ENCODE results near the gene MS4A3. TPM values are rescaled to one million over a fixed set of nuclear protein-coding genes. Genes with fewer than 3 reads are reported as not detected.

Gene MS4A3
- total and polyA plus RNA-seq, 9 of the 15 experiments (the other 6 are each of a cell fraction or from before 2014, with no cell fraction given) = 3.4 to 94.5 (median 58.8) TPM

GRCh38 chr11:60056349-60056969 is at the start of gene MS4A3 (continued):
- TF ChIP-seq CHD7 (IDR thresholded peaks at IDR 0.05; ENCODE audit: low read depth, low read length) (no peak), ADNP (tag; IDR thresholded peaks at IDR 0.05) (no peak), SAFB (IDR thresholded peaks at IDR 0.05; ENCODE audit: borderline replicate concordance, low read depth, low read length) (no peak), MEF2A (IDR thresholded peaks at IDR 0.05; ENCODE audit: control insufficient read depth, low read depth, low read length) (no peak), ATF4 (CRISPR knock-in tag; IDR thresholded peaks at IDR 0.05) (peak; percentile 64; the same call in 1 of the 2 replicates), NFYB (IDR thresholded peaks at IDR 0.05; ENCODE audit: extremely low read depth, insufficient read length) (no peak), RERE (CRISPR knock-in tag; IDR thresholded peaks at IDR 0.05; ENCODE audit: borderline replicate concordance) (no peak), EWSR1 (IDR thresholded peaks at IDR 0.05; ENCODE audit: borderline replicate concordance, low read depth, partially characterized antibody) (no peak)

Data from K562 (cell line).